HepG2 (cell line): ENCODE results near the gene RP2.
A peak's percentile ranks its signal among the peaks of the same experiment; 100 is the strongest.

Experiments used
- BRD4 ChIP-seq: sonication (generic); formaldehyde crosslinking; IDR thresholded peaks from 2 replicates; pipeline ENCODE4 v1.4.0; 2020; ENCODE audit warnings: missing genetic modification reagents
- CTCF ChIP-seq: sonication (generic); formaldehyde crosslinking; IDR thresholded peaks from 2 replicates; pipeline ENCODE4 v1.5.0; 2020; ENCODE audit warnings: mild to moderate bottlenecking, missing genetic modification reagents, moderate library complexity
- PAXIP1 ChIP-seq: sonication (generic); formaldehyde crosslinking; conservative IDR thresholded peaks from 2 replicates; pipeline ENCODE4 v1.4.0; 2020; ENCODE audit warnings: mild to moderate bottlenecking, missing genetic modification reagents, moderate library complexity
- SKIL ChIP-seq: sonication (generic); formaldehyde crosslinking; IDR thresholded peaks from 2 replicates; pipeline ENCODE4 v1.8.0; 2022; ENCODE audit warnings: missing genetic modification reagents, mild to moderate bottlenecking, moderate library complexity, borderline replicate concordance

DNA sequence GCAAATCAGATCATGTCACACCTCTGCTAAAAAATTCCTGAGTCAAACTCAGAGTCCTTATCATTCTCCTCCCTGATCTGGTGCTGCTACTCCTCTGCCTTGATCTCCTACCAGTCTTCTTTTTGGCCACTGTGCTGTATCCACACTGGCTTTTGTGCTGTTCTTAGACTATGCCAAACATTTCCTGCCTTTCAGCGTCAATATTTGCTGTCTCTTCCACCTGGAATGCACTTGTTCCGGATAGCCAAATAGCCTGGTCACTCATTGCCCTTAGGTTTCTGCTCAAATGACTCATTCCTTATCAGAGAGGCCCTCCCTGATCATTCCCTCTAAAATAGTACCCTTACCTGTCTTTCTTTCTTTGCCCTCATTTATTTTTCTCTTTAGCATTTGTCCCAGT, 24.4 kb upstream of the RP2 start:
- TF ChIP-seq CTCF (CRISPR knock-in tag), result no peak
- TF ChIP-seq PAXIP1 (CRISPR knock-in tag), result peak; percentile 80
- peak; percentile 43; the same call in 1 of the 2 replicates for TF ChIP-seq SKIL (CRISPR knock-in tag)
- TF ChIP-seq BRD4, result no peak
